Fibroblast of upper back skin (primary cell): ENCODE results near the gene PGBD5.
"Not testable (repeated sequence)": the region's sequence is repeated elsewhere in the genome, so short reads cannot be mapped to it uniquely, and the experiment has no call there.

Experiments
- DNase-seq: peaks from one replicate; pipeline ENCODE4 v3.0.0-alpha.2; 2013

The PGBD5 gene

GRCh38 chr1:230424391-230425251, 1.5 kb downstream of the PGBD5 start:
- DNase-seq: no peak

- DNase-seq: no peak
These were observed 2.2 kb downstream of the PGBD5 start for GRCh38 chr1:230423951-230424350.

GRCh38 chr1:230423261-230423660, 2.9 kb downstream of the PGBD5 start:
- DNase-seq: no peak

GRCh38 chr1:230422221-230422981, 3.7 kb downstream of the PGBD5 start:
- DNase-seq: no peak

- no peak for DNase-seq
These were observed 4.7 kb downstream of the PGBD5 start for GRCh38 chr1:230421481-230421880.

GRCh38 chr1:230420372-230420771, 5.8 kb downstream of the PGBD5 start:
- not testable (repeated sequence) for DNase-seq

GRCh38 chr1:230416430-230416829, 9.7 kb downstream of the PGBD5 start:
- no peak for DNase-seq

- DNase-seq: no peak
These were observed 10.6 kb downstream of the PGBD5 start for GRCh38 chr1:230415405-230416132.

GRCh38 chr1:230414694-230415093, 11.4 kb downstream of the PGBD5 start:
- no peak for DNase-seq

GRCh38 chr1:230414102-230414501, 12.0 kb downstream of the PGBD5 start:
- DNase-seq: no peak

GRCh38 chr1:230413061-230413460, 13.1 kb downstream of the PGBD5 start:
- DNase-seq: no peak

- no peak for DNase-seq
These were observed 17.2 kb downstream of the PGBD5 start for GRCh38 chr1:230408971-230409370.

- no peak for DNase-seq
These were observed 18.8 kb downstream of the PGBD5 start for GRCh38 chr1:230407351-230407750.

GRCh38 chr1:230406727-230407126, 19.4 kb downstream of the PGBD5 start:
- not testable (repeated sequence) for DNase-seq

GRCh38 chr1:230403442-230403841, 22.7 kb downstream of the PGBD5 start:
- DNase-seq: no peak

- DNase-seq: peak; percentile 61
These were observed 24.3 kb downstream of the PGBD5 start for GRCh38 chr1:230401763-230402294.

GRCh38 chr1:230401101-230401500, 25.0 kb downstream of the PGBD5 start:
- no peak for DNase-seq

- DNase-seq: no peak
These were observed 26.2 kb downstream of the PGBD5 start for GRCh38 chr1:230400007-230400344.

GRCh38 chr1:230399321-230400006, 26.7 kb downstream of the PGBD5 start:
- DNase-seq: no peak

GRCh38 chr1:230398856-230399255, 27.3 kb downstream of the PGBD5 start:
- DNase-seq: no peak

GRCh38 chr1:230396966-230397365, 29.2 kb downstream of the PGBD5 start:
- DNase-seq: no peak

- no peak for DNase-seq
These were observed 30.2 kb downstream of the PGBD5 start for GRCh38 chr1:230395932-230396331.

- DNase-seq: no peak
These were observed 31.4 kb downstream of the PGBD5 start for GRCh38 chr1:230394741-230395140.
